Neural progenitor cell (in vitro differentiated cells): ENCODE measurements around the gene PLEK.

Source experiments
- EZH2 ChIP-seq: fragments of 200-600 bp; sonication (generic); IDR thresholded peaks from 2 replicates; pipeline ENCODE4 v1.6.1; 2017; ENCODE audit warnings: antibody characterized with exemption, mild to moderate bottlenecking, moderate library complexity
- EZH2phosphoT487 ChIP-seq: fragments of 200-600 bp; sonication (generic); IDR thresholded peaks from 2 replicates; pipeline ENCODE4 v1.6.1; 2017; ENCODE audit warnings: antibody characterized with exemption
- TF ChIP-seq, protein P1 (sequence below): fragments of 200-600 bp; sonication (generic); IDR thresholded peaks from 2 replicates; pipeline ENCODE4 v1.5.1; 2017; ENCODE audit warnings: antibody characterized with exemption, mild to moderate bottlenecking

- TF ChIP-seq, protein P1, sequence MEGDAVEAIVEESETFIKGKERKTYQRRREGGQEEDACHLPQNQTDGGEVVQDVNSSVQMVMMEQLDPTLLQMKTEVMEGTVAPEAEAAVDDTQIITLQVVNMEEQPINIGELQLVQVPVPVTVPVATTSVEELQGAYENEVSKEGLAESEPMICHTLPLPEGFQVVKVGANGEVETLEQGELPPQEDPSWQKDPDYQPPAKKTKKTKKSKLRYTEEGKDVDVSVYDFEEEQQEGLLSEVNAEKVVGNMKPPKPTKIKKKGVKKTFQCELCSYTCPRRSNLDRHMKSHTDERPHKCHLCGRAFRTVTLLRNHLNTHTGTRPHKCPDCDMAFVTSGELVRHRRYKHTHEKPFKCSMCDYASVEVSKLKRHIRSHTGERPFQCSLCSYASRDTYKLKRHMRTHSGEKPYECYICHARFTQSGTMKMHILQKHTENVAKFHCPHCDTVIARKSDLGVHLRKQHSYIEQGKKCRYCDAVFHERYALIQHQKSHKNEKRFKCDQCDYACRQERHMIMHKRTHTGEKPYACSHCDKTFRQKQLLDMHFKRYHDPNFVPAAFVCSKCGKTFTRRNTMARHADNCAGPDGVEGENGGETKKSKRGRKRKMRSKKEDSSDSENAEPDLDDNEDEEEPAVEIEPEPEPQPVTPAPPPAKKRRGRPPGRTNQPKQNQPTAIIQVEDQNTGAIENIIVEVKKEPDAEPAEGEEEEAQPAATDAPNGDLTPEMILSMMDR = no peak
- no peak for TF ChIP-seq EZH2phosphoT487
- TF ChIP-seq EZH2 = no peak
These were observed 66.4 kb downstream of the PLEK start for GRCh38 chr2:68431316-68431972.
